Measurements from ENCODE around the gene ACTR3.

DNA sequence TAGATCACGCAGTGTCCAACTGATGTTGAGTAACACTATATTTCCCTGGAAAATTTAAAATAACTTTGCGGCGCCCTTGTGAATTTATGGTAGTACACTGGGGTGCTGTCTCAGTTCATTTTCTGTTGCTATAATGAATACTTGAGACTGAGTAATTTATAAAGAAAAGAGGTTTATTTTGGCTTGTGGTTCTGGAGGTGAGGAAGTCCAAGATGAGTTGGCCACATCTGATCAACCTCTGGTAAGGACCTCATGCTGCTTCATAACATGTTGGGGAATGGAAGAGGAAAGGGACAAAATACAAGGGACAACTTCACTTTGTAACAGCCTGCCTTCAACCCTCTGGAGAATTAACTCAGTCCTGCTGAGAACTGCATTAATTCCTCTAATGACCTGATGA is 36.4 kb downstream of the ACTR3 start:
- TF ChIP-seq, protein P1, sequence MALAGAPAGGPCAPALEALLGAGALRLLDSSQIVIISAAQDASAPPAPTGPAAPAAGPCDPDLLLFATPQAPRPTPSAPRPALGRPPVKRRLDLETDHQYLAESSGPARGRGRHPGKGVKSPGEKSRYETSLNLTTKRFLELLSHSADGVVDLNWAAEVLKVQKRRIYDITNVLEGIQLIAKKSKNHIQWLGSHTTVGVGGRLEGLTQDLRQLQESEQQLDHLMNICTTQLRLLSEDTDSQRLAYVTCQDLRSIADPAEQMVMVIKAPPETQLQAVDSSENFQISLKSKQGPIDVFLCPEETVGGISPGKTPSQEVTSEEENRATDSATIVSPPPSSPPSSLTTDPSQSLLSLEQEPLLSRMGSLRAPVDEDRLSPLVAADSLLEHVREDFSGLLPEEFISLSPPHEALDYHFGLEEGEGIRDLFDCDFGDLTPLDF (CRISPR knock-in tag; IDR thresholded peaks at IDR 0.05) = no peak
- TF ChIP-seq, protein P2, sequence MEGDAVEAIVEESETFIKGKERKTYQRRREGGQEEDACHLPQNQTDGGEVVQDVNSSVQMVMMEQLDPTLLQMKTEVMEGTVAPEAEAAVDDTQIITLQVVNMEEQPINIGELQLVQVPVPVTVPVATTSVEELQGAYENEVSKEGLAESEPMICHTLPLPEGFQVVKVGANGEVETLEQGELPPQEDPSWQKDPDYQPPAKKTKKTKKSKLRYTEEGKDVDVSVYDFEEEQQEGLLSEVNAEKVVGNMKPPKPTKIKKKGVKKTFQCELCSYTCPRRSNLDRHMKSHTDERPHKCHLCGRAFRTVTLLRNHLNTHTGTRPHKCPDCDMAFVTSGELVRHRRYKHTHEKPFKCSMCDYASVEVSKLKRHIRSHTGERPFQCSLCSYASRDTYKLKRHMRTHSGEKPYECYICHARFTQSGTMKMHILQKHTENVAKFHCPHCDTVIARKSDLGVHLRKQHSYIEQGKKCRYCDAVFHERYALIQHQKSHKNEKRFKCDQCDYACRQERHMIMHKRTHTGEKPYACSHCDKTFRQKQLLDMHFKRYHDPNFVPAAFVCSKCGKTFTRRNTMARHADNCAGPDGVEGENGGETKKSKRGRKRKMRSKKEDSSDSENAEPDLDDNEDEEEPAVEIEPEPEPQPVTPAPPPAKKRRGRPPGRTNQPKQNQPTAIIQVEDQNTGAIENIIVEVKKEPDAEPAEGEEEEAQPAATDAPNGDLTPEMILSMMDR (IDR thresholded peaks at IDR 0.05) = no peak

Data from WTC11 (cell line).